IMR-90 (cell line): ENCODE data around the gene CHRDL1. TPM values are rescaled to one million over a fixed set of nuclear protein-coding genes. Genes with fewer than 3 reads are reported as not detected.

Source experiments
- ATAC-seq: fragments of 200-7000 bp; cut with Tn5 transposase; 2 replicates; pipeline ENCODE4 v1.9.1; 2020; ENCODE audit warnings: low read depth, mild to moderate bottlenecking, moderate library complexity
- BruUV-seq: library from RNA; stranded (reverse); fragments of 400-500 nt; replicated peaks from 2 replicates; lab custom pipeline; 2021; lab: Mats Ljungman, UMichigan
- CTCF ChIA-PET: fragments of 300-600 bp; formaldehyde crosslinking; extraction: SDS; loops from one replicate; lab custom pipeline; 2021; ENCODE audit warnings: antibody characterized with exemption; lab: Yijun Ruan, JAX
- POLR2A ChIA-PET: fragments of 300-600 bp; sonication (Branson Sonifier 250); formaldehyde crosslinking; loops from one replicate; lab custom pipeline; 2022; ENCODE audit warnings: antibody characterized with exemption; ENCODE audit not compliant: unreplicated experiment; lab: Charles Lee
- DNase-seq: peaks from one replicate; pipeline ENCODE4 v3.0.0; 2013
- H2AFZ ChIP-seq: replicated peaks from 2 replicates; pipeline ENCODE3; 2013; ENCODE audit warnings: low read length, mild to moderate bottlenecking; ENCODE audit not compliant: poor library complexity
- H2AK5ac ChIP-seq: 2 replicates; pipeline ENCODE4 v1.6.1; 2013; ENCODE audit warnings: low read depth, low read length, inconsistent platforms
- H2AK9ac ChIP-seq: replicated peaks from 2 replicates; pipeline ENCODE3; 2013; ENCODE audit warnings: mild to moderate bottlenecking, low read depth, low read length, moderate library complexity; ENCODE audit not compliant: poor library complexity
- H2BK120ac ChIP-seq: 2 replicates; pipeline ENCODE4 v1.6.1; 2013; ENCODE audit warnings: low read depth, low read length, inconsistent platforms
- H2BK15ac ChIP-seq: 3 replicates; pipeline ENCODE4 v1.6.1; 2013; ENCODE audit warnings: low read depth, low read length, inconsistent platforms
- H2BK20ac ChIP-seq: 2 replicates; pipeline ENCODE4 v1.6.1; 2013; ENCODE audit warnings: low read depth, mild to moderate bottlenecking, inconsistent platforms, low read length, moderate library complexity
- H2BK5ac ChIP-seq: 2 replicates; pipeline ENCODE4 v1.6.1; 2013; ENCODE audit warnings: mild to moderate bottlenecking, low read depth, low read length, inconsistent platforms; ENCODE audit not compliant: poor library complexity, severe bottlenecking
- H3K14ac ChIP-seq: replicated peaks from 2 replicates; pipeline ENCODE4 v1.6.1; 2013; ENCODE audit warnings: low read depth, low read length, inconsistent platforms
- H3K18ac ChIP-seq: 2 replicates; pipeline ENCODE4 v1.6.1; 2013; ENCODE audit warnings: low read depth, low read length, control low read depth
- H3K23ac ChIP-seq: 2 replicates; pipeline ENCODE4 v1.6.1; 2013; ENCODE audit warnings: low read depth, low read length, inconsistent platforms
- H3K27ac ChIP-seq: 2 replicates; pipeline ENCODE4 v1.5.1; 2013; ENCODE audit warnings: mild to moderate bottlenecking, control low read depth, low read length; ENCODE audit not compliant: insufficient read depth
- H3K27me3 ChIP-seq: 2 replicates; pipeline ENCODE4 v1.6.1; 2013; ENCODE audit warnings: low read length; ENCODE audit not compliant: control insufficient read depth, insufficient read depth
- H3K36me3 ChIP-seq: 2 replicates; pipeline ENCODE4 v1.6.1; 2013; ENCODE audit warnings: low read length, mixed read lengths; ENCODE audit not compliant: control insufficient read depth, insufficient read depth
- H3K4ac ChIP-seq: 2 replicates; pipeline ENCODE4 v1.6.1; 2013; ENCODE audit warnings: low read depth, low read length, inconsistent platforms
- H3K4me1 ChIP-seq: 2 replicates; pipeline ENCODE4 v1.6.1; 2013; ENCODE audit warnings: low read length, mixed read lengths; ENCODE audit not compliant: control insufficient read depth, insufficient read depth
- H3K4me2 ChIP-seq: 2 replicates; pipeline ENCODE4 v1.6.1; 2013; ENCODE audit warnings: low read depth, mild to moderate bottlenecking, control low read depth, low read length, moderate library complexity
- H3K4me3 ChIP-seq: 2 replicates; pipeline ENCODE4 v1.5.1; 2013; ENCODE audit warnings: low read depth, mild to moderate bottlenecking, control low read depth, low read length, moderate library complexity; ENCODE audit not compliant: insufficient read depth
- H3K56ac ChIP-seq: 2 replicates; pipeline ENCODE4 v1.6.1; 2013; ENCODE audit warnings: low read length, inconsistent platforms; ENCODE audit not compliant: insufficient read depth; ENCODE audit errors: extremely low read depth
- H3K79me1 ChIP-seq, 2 experiments: 2 replicates each; pipeline ENCODE4 v1.6.1; 2013; ENCODE audit warnings: low read length in 2 of 2, inconsistent platforms in 1 of 2, low read depth in 1 of 2
- H3K9ac ChIP-seq: 2 replicates; pipeline ENCODE4 v1.6.1; 2013; ENCODE audit warnings: low read depth, low read length, control low read depth
- H3K9me1 ChIP-seq: 2 replicates; pipeline ENCODE4 v1.6.1; 2013; ENCODE audit warnings: low read length, inconsistent platforms; ENCODE audit not compliant: insufficient read depth
- H3K9me3 ChIP-seq: 2 replicates; pipeline ENCODE4 v1.6.1; 2013; ENCODE audit warnings: low read length; ENCODE audit not compliant: control insufficient read depth, insufficient read depth
- H4K20me1 ChIP-seq: 2 replicates; pipeline ENCODE4 v1.6.1; 2013; ENCODE audit warnings: low read length, inconsistent platforms; ENCODE audit not compliant: insufficient read depth
- H4K5ac ChIP-seq: 2 replicates; pipeline ENCODE4 v1.6.1; 2013; ENCODE audit warnings: mild to moderate bottlenecking, low read depth, low read length, control low read depth
- H4K8ac ChIP-seq, 2 experiments: 2 replicates each; pipeline ENCODE4 v1.6.1; 2013; ENCODE audit warnings: low read depth in 2 of 2, low read length in 2 of 2, control low read depth in 1 of 2, inconsistent platforms in 1 of 2
- H4K91ac ChIP-seq: 2 replicates; pipeline ENCODE4 v1.6.1; 2013; ENCODE audit warnings: low read depth, low read length, inconsistent platforms; ENCODE audit not compliant: insufficient read depth
- MAFK ChIP-seq: IDR thresholded peaks from 2 replicates; pipeline ENCODE4 v1.6.1; 2012; ENCODE audit warnings: low read depth, low read length, improper control_type of control experiment
- MAZ ChIP-seq: IDR thresholded peaks from 2 replicates; pipeline ENCODE4 v1.6.1; 2012; ENCODE audit warnings: low read depth, mild to moderate bottlenecking, low read length, improper control_type of control experiment, moderate library complexity, borderline replicate concordance
- WGBS, 2 experiments: methylation state at CpG; one replicate each; pipeline versions ENCODE4 v1.1.5 to v1.1.7; 2013; ENCODE audit warnings: missing lambda C conversion rate in 2 of 2; ENCODE audit not compliant: insufficient read length in 1 of 2; ENCODE audit errors: extremely low coverage in 2 of 2; 5-methylcytosine and 5-hydroxymethylcytosine counted together
- dilution Hi-C: fragments of 300-500 bp; cut with HindIII; formaldehyde crosslinking; loops from one replicate; pipeline ENCODE4 v1.14.3; 2018; ENCODE audit warnings: low sequenced_read_pairs; ENCODE audit not compliant: unreplicated experiment
- in situ Hi-C: fragments of 300-500 bp; cut with MboI; formaldehyde crosslinking; loops from 3 replicates; pipeline ENCODE4 v1.14.3; 2019; ENCODE audit warnings: low sequenced_read_pairs, inconsistent platforms, mixed read lengths
- intact Hi-C: fragments of 100-400 bp; cut with micrococcal nuclease; formaldehyde crosslinking; loops from 2 replicates; pipeline ENCODE4 v1.10.0; 2022
- polyA plus RNA-seq, 3 experiments: library from polyadenylated mRNA; depleted of rRNA; stranded (reverse); fragments of >200 nt; gene quantifications; 2 replicates each; pipeline ENCODE4 v1.2.3, GENCODE V29; 2012; ENCODE audit warnings: low replicate concordance in 1 of 3
- total RNA-seq: library from RNA; depleted of rRNA; stranded (reverse); fragments of >200 nt; gene quantifications from 2 replicates; pipeline ENCODE4 v1.2.3, GENCODE V29; 2012

CHRDL1 gene
- total and polyA plus RNA-seq, 2 of the 4 experiments (the other 2 are of a cell fraction), result 0.36 to 0.58 TPM

DNA sequence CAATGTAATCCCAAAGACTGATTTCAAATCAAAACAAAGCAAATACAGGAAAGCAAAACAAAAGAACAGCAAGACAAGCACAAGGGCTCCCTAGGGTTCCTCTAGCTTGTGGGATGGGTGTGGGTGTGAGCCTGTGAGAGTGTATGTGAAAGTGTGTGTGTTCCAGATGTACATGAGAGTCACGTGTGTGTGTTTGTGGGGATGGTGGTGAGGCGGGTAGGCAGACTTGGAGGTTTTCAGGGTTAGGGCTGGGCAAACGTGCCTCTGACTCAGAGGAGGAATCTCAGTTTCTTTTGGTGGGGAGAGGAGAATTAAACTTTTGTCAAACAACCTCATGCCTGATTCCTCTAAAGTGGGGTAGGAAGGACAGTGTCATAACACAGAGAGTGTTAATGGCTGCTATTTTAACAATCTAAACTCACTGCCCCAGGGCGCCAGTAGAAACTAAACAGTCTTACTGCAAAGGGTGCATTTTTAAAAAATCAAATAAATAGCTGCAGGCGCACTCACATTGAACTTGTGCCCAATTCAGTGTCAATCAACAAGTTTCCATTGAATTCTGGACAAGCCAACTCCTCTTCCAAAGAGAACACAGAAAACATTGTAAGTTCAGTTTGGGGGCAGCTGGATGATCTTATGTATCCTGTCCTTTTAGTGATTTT is 51.8 kb downstream of the CHRDL1 start:
- Histone ChIP-seq H2BK20ac (no peak overlapping the region), H3K27me3 (peaks cover 11% of the 10 kb centered on the region; the same call in 1 of the 2 replicates), H3K27ac (no peak overlapping the region; the same call in 1 of the 2 replicates), H4K5ac (peak overlapping the region; percentile 16; the same call in 1 of the 2 replicates), H2BK120ac (no peak overlapping the region), H3K9me3 (no peaks in the 10 kb centered on the region), H3K4me3 (no peak overlapping the region), H3K4ac (no peak overlapping the region), H2AFZ (no peak overlapping the region), H2AK5ac (no peak overlapping the region), H2BK15ac (no peak overlapping the region), H3K36me3 (no peaks in the 10 kb centered on the region), H2AK9ac (no peak overlapping the region), H3K4me1 (peaks cover 2% of the 10 kb centered on the region; the same call in 1 of the 2 replicates), H3K14ac (no peak overlapping the region), H3K9ac (no peak overlapping the region), H3K79me1 (no peaks in the 10 kb centered on the region), H4K8ac (no peak overlapping the region), H3K4me2 (no peak overlapping the region), H3K56ac (no peak overlapping the region), H3K9me1 (no peaks in the 10 kb centered on the region; the same call in 1 of the 2 replicates), H3K23ac (no peak overlapping the region), H4K20me1 (no peaks in the 10 kb centered on the region), H4K91ac (no peak overlapping the region), H2BK5ac (no peak overlapping the region), H3K18ac (peak overlapping the region; percentile 57; the same call in 1 of the 2 replicates)
- TF ChIP-seq MAZ (no peak), MAFK (no peak)
- intact Hi-C loops (no loop called here), dilution Hi-C loops (no loop called here), in situ Hi-C loops (no loop called here)
- peak; percentile 2 for DNase-seq
- ATAC-seq, result no peak
- no TSS peak for BruUV-seq
- POLR2A ChIA-PET, result no interaction called here
- 29% methylated on average over 1 of the region's 5 CpGs; no CpG with 5 or more reads in 1 of the 2 experiments for WGBS, 2 experiments
- CTCF ChIA-PET, result no interaction called here
